Neural progenitor cell (in vitro differentiated cells): ENCODE data around the gene WWC1.

Experiments used
- EZH2 ChIP-seq: fragments of 200-600 bp; sonication (generic); IDR thresholded peaks from 2 replicates; pipeline ENCODE4 v1.6.1; 2017; ENCODE audit warnings: antibody characterized with exemption, mild to moderate bottlenecking, moderate library complexity
- TF ChIP-seq, protein P1 (sequence below): fragments of 200-600 bp; sonication (generic); IDR thresholded peaks from 2 replicates; pipeline ENCODE4 v1.5.1; 2017; ENCODE audit warnings: antibody characterized with exemption, mild to moderate bottlenecking

DNA sequence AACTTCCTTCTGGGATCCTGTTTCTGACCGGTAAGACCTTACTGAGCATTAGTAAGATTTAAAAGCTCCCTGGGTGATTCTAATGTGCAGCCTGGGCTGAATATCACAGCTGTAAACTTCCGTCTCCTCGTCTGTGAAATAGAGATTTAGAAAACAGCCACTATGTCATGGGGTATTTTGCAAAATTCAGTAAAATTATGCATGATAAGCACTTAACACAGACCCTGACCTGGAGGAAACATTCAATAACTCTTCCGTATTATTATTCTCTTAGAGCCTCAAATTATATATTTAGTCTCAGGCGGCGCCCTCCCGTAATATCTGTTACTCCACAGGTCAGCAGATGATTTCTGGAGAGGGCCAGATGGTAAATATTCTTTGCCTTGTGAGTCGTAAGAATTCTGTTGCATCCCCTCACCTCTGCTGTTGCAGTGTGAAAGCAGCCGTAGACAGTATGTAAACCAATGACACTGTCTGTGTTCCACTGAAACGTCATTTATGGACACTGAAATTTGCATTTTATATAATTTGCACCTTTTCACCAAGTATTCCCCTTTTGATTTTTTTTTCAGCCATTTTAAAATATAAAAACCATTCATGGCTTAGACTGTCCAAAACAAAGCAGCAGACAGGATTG, 155.7 kb downstream of the WWC1 start:
- TF ChIP-seq, protein P1, sequence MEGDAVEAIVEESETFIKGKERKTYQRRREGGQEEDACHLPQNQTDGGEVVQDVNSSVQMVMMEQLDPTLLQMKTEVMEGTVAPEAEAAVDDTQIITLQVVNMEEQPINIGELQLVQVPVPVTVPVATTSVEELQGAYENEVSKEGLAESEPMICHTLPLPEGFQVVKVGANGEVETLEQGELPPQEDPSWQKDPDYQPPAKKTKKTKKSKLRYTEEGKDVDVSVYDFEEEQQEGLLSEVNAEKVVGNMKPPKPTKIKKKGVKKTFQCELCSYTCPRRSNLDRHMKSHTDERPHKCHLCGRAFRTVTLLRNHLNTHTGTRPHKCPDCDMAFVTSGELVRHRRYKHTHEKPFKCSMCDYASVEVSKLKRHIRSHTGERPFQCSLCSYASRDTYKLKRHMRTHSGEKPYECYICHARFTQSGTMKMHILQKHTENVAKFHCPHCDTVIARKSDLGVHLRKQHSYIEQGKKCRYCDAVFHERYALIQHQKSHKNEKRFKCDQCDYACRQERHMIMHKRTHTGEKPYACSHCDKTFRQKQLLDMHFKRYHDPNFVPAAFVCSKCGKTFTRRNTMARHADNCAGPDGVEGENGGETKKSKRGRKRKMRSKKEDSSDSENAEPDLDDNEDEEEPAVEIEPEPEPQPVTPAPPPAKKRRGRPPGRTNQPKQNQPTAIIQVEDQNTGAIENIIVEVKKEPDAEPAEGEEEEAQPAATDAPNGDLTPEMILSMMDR, result no peak
- no peak for TF ChIP-seq EZH2
